Stomach (tissue), 9 donors: ENCODE data around the gene JSRP1. TPM values are rescaled to one million over a fixed set of nuclear protein-coding genes. Genes with fewer than 3 reads are reported as not detected.

Experiments
- DNase-seq, 2 donors: peaks; one replicate each; pipeline versions ENCODE4 v3.0.0 to v3.0.0-alpha.2; 2013 to 2019
- H3K27ac ChIP-seq, 5 donors: fragments of 200-600 bp in 4 of 5; sonication (generic) in 4 of 5; one replicate each; pipeline ENCODE4 v1.5.1; 2013 to 2019; ENCODE audit warnings: mild to moderate bottlenecking in 1 of 5, moderate library complexity in 1 of 5
- H3K27me3 ChIP-seq, 3 donors: fragments of 200-600 bp; sonication (generic); one replicate each; pipeline ENCODE4 v1.5.1; 2017 to 2019; ENCODE audit warnings: mixed run types in 1 of 3
- H3K36me3 ChIP-seq, 4 donors: fragments of 200-600 bp; sonication (generic); 1 replicate in 3 of 4; 2 replicates in 1 of 4; pipeline ENCODE4 v1.5.1; 2016 to 2019
- H3K4me1 ChIP-seq, 4 donors: fragments of 200-600 bp; sonication (generic); one replicate each; pipeline ENCODE4 v1.5.1; 2016 to 2019
- H3K4me3 ChIP-seq, 4 donors: fragments of 200-600 bp; sonication (generic) in 3 of 4; one replicate each; pipeline ENCODE4 v1.5.1; 2016 to 2019; ENCODE audit warnings: mild to moderate bottlenecking in 1 of 4
- H3K9me3 ChIP-seq, 4 donors: fragments of 200-600 bp; sonication (generic); one replicate each; pipeline ENCODE4 v1.5.1; 2016 to 2019
- EP300 ChIP-seq: sonication (generic); formaldehyde crosslinking; IDR thresholded peaks from one replicate; pipeline ENCODE4 v1.6.1; 2017; ENCODE audit warnings: antibody characterized with exemption
- POLR2A ChIP-seq, 4 donors: fragments of 450-650 bp; IDR thresholded peaks; one replicate each; pipeline ENCODE4 v1.6.1; 2016; ENCODE audit warnings: antibody characterized with exemption in 4 of 4, control low read depth in 2 of 4, mild to moderate bottlenecking in 1 of 4, moderate library complexity in 1 of 4
- POLR2AphosphoS5 ChIP-seq, 3 donors: sonication (generic); formaldehyde crosslinking; IDR thresholded peaks; one replicate each; pipeline ENCODE4 v1.6.1; 2016; ENCODE audit warnings: antibody characterized with exemption in 3 of 3
- WGBS, 5 donors: extraction: QIAGEN DNeasy Blood & Tissue Kit in 3 of 5; methylation state at CpG; one replicate each; pipeline versions ENCODE4 v1.1.5 to v1.1.7; 2013 to 2018; 5-methylcytosine and 5-hydroxymethylcytosine counted together
- intact Hi-C: fragments of 100-400 bp; cut with DNase I; formaldehyde crosslinking; loops from one replicate; pipeline ENCODE4 v1.15.1; 2023; ENCODE audit warnings: low total_unique reads
- polyA plus RNA-seq, 3 donors: library from polyadenylated mRNA; stranded (reverse); fragments of 200-250 nt; gene quantifications; one replicate each; pipeline ENCODE4 v1.2.3, GENCODE V29; 2013
- total RNA-seq, 5 donors: library from RNA; depleted of rRNA; stranded (reverse); fragments of >200 nt; gene quantifications; one replicate each; pipeline versions ENCODE4 v1.1.0 to v1.2.3, GENCODE V29; 2014 to 2016
- TF ChIP-seq, protein P1 (sequence below), 7 experiments: fragments of 450-650 bp in 4 of 7; fragments of 200-600 bp in 3 of 7; sonication (generic) in 3 of 7; IDR thresholded peaks; one replicate each; pipeline ENCODE4 v1.5.1; 2016 to 2019; ENCODE audit warnings: antibody characterized with exemption in 7 of 7, control low read depth in 2 of 7, mild to moderate bottlenecking in 1 of 7
- donor health status: healthy with polysubstance abuse.
- donor health status: Bipolar disorder and iron deficiency.
- donor health status: healthy.

JSRP1 gene
- total and polyA plus RNA-seq, 8 donors, result 0.58 to 0.75 (median 0.68) TPM; not detected in 5

DNA sequence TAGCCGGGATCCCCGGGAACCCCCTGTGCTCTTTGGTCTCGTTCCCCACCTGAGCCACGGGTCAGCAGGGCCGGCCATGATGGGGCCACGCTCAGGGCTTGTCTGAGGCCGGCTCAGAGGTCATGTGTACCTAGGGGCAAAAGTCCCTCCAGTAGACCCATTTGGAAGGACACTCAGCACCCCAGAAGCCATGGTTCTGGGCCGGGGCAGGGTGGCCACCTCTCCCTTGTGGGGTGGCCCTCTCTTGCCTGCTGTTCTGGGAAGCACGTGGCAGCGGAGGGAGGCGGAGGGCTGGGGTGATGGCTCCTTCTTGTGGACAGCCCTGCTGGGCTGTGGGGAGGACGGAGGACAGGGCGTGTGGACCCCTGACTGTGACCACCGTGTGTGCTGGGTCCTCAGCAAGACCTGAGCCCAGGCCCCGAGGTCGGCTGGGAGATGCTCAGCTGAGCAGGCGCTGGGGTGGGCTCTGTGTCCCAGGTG, 32.2 kb upstream of the JSRP1 start:
- no peak overlapping the region for H3K4me3 ChIP-seq
- no peaks in the 10 kb centered on the region for H3K9me3 ChIP-seq
- H3K4me1 ChIP-seq, result peaks cover 27 to 34% (median 28%) of the 10 kb centered on the region in 4 donors
- 72 to 76% (median 74%) methylated on average over 11 to 17 of the region's 17 CpGs for WGBS, 5 donors
- TF ChIP-seq, protein P1, sequence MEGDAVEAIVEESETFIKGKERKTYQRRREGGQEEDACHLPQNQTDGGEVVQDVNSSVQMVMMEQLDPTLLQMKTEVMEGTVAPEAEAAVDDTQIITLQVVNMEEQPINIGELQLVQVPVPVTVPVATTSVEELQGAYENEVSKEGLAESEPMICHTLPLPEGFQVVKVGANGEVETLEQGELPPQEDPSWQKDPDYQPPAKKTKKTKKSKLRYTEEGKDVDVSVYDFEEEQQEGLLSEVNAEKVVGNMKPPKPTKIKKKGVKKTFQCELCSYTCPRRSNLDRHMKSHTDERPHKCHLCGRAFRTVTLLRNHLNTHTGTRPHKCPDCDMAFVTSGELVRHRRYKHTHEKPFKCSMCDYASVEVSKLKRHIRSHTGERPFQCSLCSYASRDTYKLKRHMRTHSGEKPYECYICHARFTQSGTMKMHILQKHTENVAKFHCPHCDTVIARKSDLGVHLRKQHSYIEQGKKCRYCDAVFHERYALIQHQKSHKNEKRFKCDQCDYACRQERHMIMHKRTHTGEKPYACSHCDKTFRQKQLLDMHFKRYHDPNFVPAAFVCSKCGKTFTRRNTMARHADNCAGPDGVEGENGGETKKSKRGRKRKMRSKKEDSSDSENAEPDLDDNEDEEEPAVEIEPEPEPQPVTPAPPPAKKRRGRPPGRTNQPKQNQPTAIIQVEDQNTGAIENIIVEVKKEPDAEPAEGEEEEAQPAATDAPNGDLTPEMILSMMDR (IDR thresholded peaks at IDR 0.05), result no peak
- no peak for TF ChIP-seq EP300
- TF ChIP-seq POLR2AphosphoS5 (IDR thresholded peaks at IDR 0.05), result no peak
- TF ChIP-seq POLR2A (IDR thresholded peaks at IDR 0.05), result no peak
- H3K27me3 ChIP-seq, result peaks cover 14 to 75% (median 49%) of the 10 kb centered on the region in 3 donors
- no peaks in the 10 kb centered on the region for H3K36me3 ChIP-seq
- intact Hi-C loops, result loop anchor here (10.0 kb wide), 1 partner anchor 156 kb away; no protein-coding TSS in a partner anchor
- DNase-seq, result no peak
- H3K27ac ChIP-seq, result peak overlapping the region in 2 of 5 donors; percentile 75 to 84

DNA sequence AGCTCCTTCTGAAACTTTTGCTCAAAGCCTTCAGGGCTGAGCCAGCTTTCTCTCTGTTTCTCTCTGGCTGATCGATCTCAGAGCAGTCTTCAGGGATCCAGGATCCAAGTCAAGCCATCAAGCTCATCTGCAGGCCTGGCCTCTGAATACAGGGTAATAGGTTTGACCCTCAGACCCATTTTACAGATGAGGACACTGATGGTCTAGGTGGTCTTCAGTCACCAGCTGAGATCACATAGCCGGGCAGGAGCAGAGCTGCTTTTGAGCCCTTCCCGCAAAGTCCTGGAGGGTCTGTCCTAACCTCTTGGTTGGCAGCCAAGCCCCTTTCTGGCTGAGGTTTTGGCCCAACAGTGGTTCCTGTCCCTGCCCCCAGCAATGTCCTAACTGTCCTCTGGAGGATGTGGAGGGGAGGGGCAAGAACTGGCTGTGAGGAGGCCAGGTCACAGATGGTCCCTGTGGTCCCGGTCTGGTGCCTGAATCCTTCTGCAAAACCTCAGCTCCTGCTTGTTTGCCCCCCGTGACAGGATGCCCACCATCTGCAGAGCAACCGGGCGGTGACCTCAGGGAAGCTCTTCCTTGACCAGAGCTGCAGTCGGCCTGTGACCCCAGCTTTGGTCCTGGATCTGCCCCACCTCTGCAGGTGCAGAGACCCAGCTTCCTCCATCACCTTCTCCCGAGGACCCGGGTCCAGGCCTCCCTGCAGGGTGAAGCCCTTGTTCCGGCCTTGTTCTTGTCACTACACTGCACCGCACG, 31.5 kb upstream of the JSRP1 start:
- Histone ChIP-seq H3K27ac (peak overlapping the region in 2 of 5 donors; percentile 75 to 84), H3K4me1 (peaks cover 27 to 40% (median 31%) of the 10 kb centered on the region in 4 donors), H3K27me3 (peaks cover 14 to 73% (median 45%) of the 10 kb centered on the region in 3 donors), H3K9me3 (no peaks in the 10 kb centered on the region), H3K36me3 (no peaks in the 10 kb centered on the region), H3K4me3 (no peak overlapping the region)
- TF ChIP-seq POLR2A (IDR thresholded peaks at IDR 0.05) (no peak), POLR2AphosphoS5 (IDR thresholded peaks at IDR 0.05) (no peak), EP300 (no peak)
- TF ChIP-seq, protein P1 (IDR thresholded peaks at IDR 0.05), result no peak
- DNase-seq, result no peak
- 69 to 83% (median 74%) methylated on average over 12 to 13 of the region's 13 CpGs for WGBS, 5 donors
- intact Hi-C loops, result loop anchor here (10.0 kb wide), 1 partner anchor 157 kb away; no protein-coding TSS in a partner anchor

DNA sequence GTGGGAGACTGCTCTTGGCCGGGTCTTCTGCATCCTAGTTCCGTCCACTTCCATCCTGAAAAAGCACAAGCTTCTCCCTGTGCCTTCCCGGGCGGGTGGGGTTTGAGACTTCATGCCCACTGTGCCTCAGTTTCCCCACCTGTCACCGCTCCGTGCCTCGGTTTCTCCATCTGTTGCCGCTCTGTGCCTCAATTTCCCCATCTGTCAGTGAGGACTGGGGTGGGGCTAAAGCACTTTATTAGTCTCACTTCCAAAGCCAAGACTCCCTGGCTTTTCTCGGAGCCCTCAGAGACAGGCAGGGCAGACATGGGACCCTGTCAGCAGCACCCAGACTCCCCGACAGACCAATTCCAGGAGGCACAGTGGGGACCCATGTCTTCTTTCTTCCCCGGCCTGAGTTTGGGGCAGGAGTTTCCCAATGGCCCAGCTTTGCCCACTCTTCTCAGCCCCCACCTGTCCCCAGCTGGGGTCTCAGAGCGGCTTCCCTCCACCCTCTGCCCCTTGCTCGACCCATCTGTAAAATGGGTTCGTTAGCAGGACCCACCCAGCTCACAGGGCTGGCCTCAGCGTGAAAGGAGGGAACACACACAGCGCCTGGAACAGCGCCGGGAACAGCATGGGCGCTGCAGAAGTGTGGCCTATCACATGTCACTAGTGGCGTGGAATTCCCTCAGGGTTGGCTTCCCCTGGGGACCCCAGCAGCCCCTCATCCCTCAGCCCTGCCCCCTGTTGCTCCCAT, 30.4 kb upstream of the JSRP1 start:
- intact Hi-C loops, result loop anchor here (10.0 kb wide), 1 partner anchor 158 kb away; no protein-coding TSS in a partner anchor
- H3K27ac ChIP-seq, result no peak overlapping the region
- no peaks in the 10 kb centered on the region for H3K36me3 ChIP-seq
- H3K27me3 ChIP-seq, result peaks cover 14 to 72% (median 45%) of the 10 kb centered on the region in 3 donors
- no peak for DNase-seq
- H3K4me3 ChIP-seq, result no peak overlapping the region
- 78 to 84% (median 83%) methylated on average over 20 of the region's 20 CpGs for WGBS, 5 donors
- TF ChIP-seq POLR2A (IDR thresholded peaks at IDR 0.05), result no peak
- TF ChIP-seq, protein P1 (IDR thresholded peaks at IDR 0.05), result no peak
- TF ChIP-seq EP300, result no peak
- peaks cover 35 to 47% (median 40%) of the 10 kb centered on the region in 4 donors for H3K4me1 ChIP-seq
- no peaks in the 10 kb centered on the region for H3K9me3 ChIP-seq

DNA sequence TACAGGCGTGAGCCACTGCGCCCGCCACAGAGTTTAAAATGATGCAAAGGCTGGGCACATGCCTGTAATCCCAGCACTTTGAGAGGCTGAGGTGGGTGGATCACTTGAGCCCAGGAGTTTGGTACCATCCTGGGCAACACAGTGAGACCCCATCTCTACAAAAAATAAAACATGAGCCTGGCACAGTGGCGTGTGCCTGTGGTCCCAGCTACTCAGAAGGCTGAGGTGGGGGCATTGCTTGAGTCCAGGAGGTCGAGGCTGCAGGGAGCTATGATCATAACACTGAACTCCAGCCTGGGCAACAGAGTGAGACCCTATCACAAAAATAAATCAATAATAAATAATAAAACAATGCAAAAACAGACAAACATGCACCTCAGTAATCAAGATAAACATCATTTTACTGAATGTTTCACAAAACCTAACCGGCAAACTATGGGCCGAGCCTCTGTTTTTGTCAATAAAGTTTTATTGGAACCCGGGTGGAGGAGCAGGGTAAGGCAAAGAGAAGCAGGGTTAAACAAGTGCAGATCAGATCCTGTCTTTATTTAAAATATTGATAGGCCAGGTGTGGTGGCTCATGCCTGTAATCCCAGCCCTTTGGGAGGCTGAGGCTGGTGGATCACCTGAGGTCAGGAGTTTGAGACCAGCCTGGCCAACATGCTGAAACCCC, 27.8 kb upstream of the JSRP1 start:
- Histone ChIP-seq H3K4me1 (peaks cover 11 to 37% (median 18%) of the 10 kb centered on the region in 4 donors), H3K27ac (no peak overlapping the region), H3K36me3 (no peaks in the 10 kb centered on the region), H3K27me3 (peaks cover 0 to 47% (median 21%) of the 10 kb centered on the region in 3 donors), H3K9me3 (no peaks in the 10 kb centered on the region), H3K4me3 (no peak overlapping the region)
- 88 to 97% (median 92%) methylated on average over 8 of the region's 8 CpGs for WGBS, 5 donors
- no peak for TF ChIP-seq EP300
- TF ChIP-seq POLR2A (IDR thresholded peaks at IDR 0.05), result no peak
- TF ChIP-seq, protein P1 (IDR thresholded peaks at IDR 0.05), result no peak
- TF ChIP-seq POLR2AphosphoS5 (IDR thresholded peaks at IDR 0.05), result no peak
- no peak for DNase-seq
- intact Hi-C loops, result loop anchor here (10.0 kb wide), 1 partner anchor 161 kb away; no protein-coding TSS in a partner anchor
